HepG2 (cell line): ENCODE measurements around the gene IQCK. TPM values are rescaled to one million over a fixed set of nuclear protein-coding genes. Genes with fewer than 3 reads are reported as not detected.

Source experiments
- ATAC-seq: fragments of 200-7000 bp; cut with Tn5 transposase; 3 replicates; pipeline ENCODE4 v1.9.1; 2020; ENCODE audit warnings: mild to moderate bottlenecking, moderate library complexity
- BruUV-seq: library from RNA; stranded (reverse); fragments of 400-500 nt; replicated peaks from 2 replicates; lab custom pipeline; 2021; lab: Mats Ljungman, UMichigan
- CTCF ChIA-PET: fragments of 300-600 bp; formaldehyde crosslinking; extraction: SDS; loops from one replicate; lab custom pipeline; 2021; ENCODE audit warnings: low total read pairs, inconsistent platforms, low intra/inter-chr PET ratio; lab: Yijun Ruan, JAX
- POLR2A ChIA-PET: fragments of 350-600 bp; sonication (Branson Sonifier 250); formaldehyde crosslinking; loops from one replicate; lab custom pipeline; 2020; ENCODE audit warnings: antibody characterized with exemption, inconsistent platforms; lab: Yijun Ruan, JAX
- DNase-seq: peaks from one replicate; pipeline ENCODE4 v3.0.0-alpha.2; 2015; ENCODE audit warnings: low spot score
- FAIRE-seq: peaks from 3 replicates; lab custom pipeline; 2011; peaks lifted over from hg19 to GRCh38; lab: Jason Lieb, UNC
- H2AFZ ChIP-seq: one replicate; pipeline ENCODE4 v1.6.1; 2011; ENCODE audit warnings: low read length, inconsistent platforms
- H3K27ac ChIP-seq: fragments of 300-600 bp; 3 replicates; pipeline ENCODE4 v1.8.0; 2011; ENCODE audit warnings: mixed run types, mild to moderate bottlenecking, mixed read lengths, low read length, inconsistent platforms; ENCODE audit not compliant: insufficient read depth; ENCODE audit errors: extremely low read length
- H3K27me3 ChIP-seq, 2 experiments: fragments of 200-600 bp in 1 of 2; 2 replicates in 1 of 2; 3 replicates in 1 of 2; pipeline versions ENCODE4 v1.6.0 to v1.8.0; 2011; ENCODE audit warnings: low read length in 2 of 2, mild to moderate bottlenecking in 2 of 2, moderate library complexity in 2 of 2, inconsistent platforms in 1 of 2; ENCODE audit not compliant: insufficient read depth in 2 of 2, control insufficient read depth in 1 of 2
- H3K36me3 ChIP-seq, 2 experiments: fragments of 200-600 bp in 1 of 2; replicated peaks in 1 of 2; 2 replicates in 1 of 2; 3 replicates in 1 of 2; pipeline versions ENCODE4 v1.5.1 to v1.8.0; 2011; ENCODE audit warnings: low read length in 2 of 2, inconsistent platforms in 1 of 2; ENCODE audit not compliant: insufficient read depth in 2 of 2, control insufficient read depth in 1 of 2
- H3K4me1 ChIP-seq: 2 replicates; pipeline ENCODE4 v1.5.1; 2012; ENCODE audit warnings: low read length, inconsistent platforms; ENCODE audit not compliant: insufficient read depth
- H3K4me2 ChIP-seq: 2 replicates; pipeline ENCODE4 v1.6.0; 2011; ENCODE audit warnings: low read depth, low read length, inconsistent platforms
- H3K4me3 ChIP-seq, 3 experiments: fragments of 200-600 bp in 1 of 3; sonication (generic), shearing (Covaris generic) in 1 of 3; replicated peaks in 1 of 3; 2 replicates each; pipeline ENCODE4 v1.5.1; 2011 to 2016; ENCODE audit warnings: low read length in 3 of 3, inconsistent platforms in 2 of 3, low read depth in 2 of 3, mild to moderate bottlenecking in 2 of 3, control low read depth in 1 of 3, mixed read lengths in 1 of 3; ENCODE audit not compliant: insufficient read depth in 1 of 3
- H3K79me2 ChIP-seq: one replicate; pipeline ENCODE4 v1.6.1; 2011; ENCODE audit warnings: low read length, inconsistent platforms; ENCODE audit not compliant: insufficient read depth
- H3K9ac ChIP-seq: 2 replicates; pipeline ENCODE4 v1.6.0; 2011; ENCODE audit warnings: mild to moderate bottlenecking, low read depth, low read length, inconsistent platforms; ENCODE audit not compliant: insufficient read depth
- H3K9me3 ChIP-seq: 2 replicates; pipeline ENCODE4 v1.5.1; 2012; ENCODE audit warnings: mild to moderate bottlenecking, low read length
- H4K20me1 ChIP-seq: 2 replicates; pipeline ENCODE4 v1.6.0; 2011; ENCODE audit warnings: inconsistent platforms, mild to moderate bottlenecking, low read length, moderate library complexity; ENCODE audit not compliant: insufficient read depth
- ARID4A ChIP-seq: sonication (generic); formaldehyde crosslinking; IDR thresholded peaks from 2 replicates; pipeline ENCODE4 v1.5.0; 2020; ENCODE audit warnings: mild to moderate bottlenecking, missing genetic modification reagents, borderline replicate concordance
- CENPX ChIP-seq: sonication (generic); formaldehyde crosslinking; IDR thresholded peaks from 2 replicates; pipeline ENCODE4 v1.9.0; 2021; ENCODE audit warnings: mild to moderate bottlenecking, missing genetic modification reagents, moderate library complexity
- CSRNP1 ChIP-seq: sonication (generic); formaldehyde crosslinking; IDR thresholded peaks from 2 replicates; pipeline ENCODE4 v1.8.1; 2023; ENCODE audit warnings: mild to moderate bottlenecking, missing genetic modification reagents
- DBP ChIP-seq: sonication (generic); formaldehyde crosslinking; IDR thresholded peaks from 2 replicates; pipeline ENCODE4 v1.4.0; 2020; ENCODE audit warnings: missing genetic modification reagents; ENCODE audit errors: not compliant biosample characterization
- MAFG ChIP-seq: sonication (generic); formaldehyde crosslinking; IDR thresholded peaks from 2 replicates; pipeline ENCODE4 v1.5.1; 2020; ENCODE audit warnings: mild to moderate bottlenecking, missing genetic modification reagents
- SP140L ChIP-seq: sonication (generic); formaldehyde crosslinking; IDR thresholded peaks from 2 replicates; pipeline ENCODE4 v1.4.0; 2020; ENCODE audit warnings: missing genetic modification reagents, borderline replicate concordance
- STAT6 ChIP-seq: sonication (generic); formaldehyde crosslinking; IDR thresholded peaks from 2 replicates; pipeline ENCODE4 v1.4.0; 2020; ENCODE audit warnings: missing genetic modification reagents, mild to moderate bottlenecking, borderline replicate concordance
- ZNF30 ChIP-seq: sonication (generic); formaldehyde crosslinking; IDR thresholded peaks from 2 replicates; pipeline ENCODE4 v1.5.0; 2020; ENCODE audit warnings: mild to moderate bottlenecking, missing genetic modification reagents
- ZNF572 ChIP-seq: sonication (generic); formaldehyde crosslinking; IDR thresholded peaks from 2 replicates; pipeline ENCODE4 v1.5.1; 2020; ENCODE audit warnings: mild to moderate bottlenecking, missing genetic modification reagents
- ZNF616 ChIP-seq: sonication (generic); formaldehyde crosslinking; IDR thresholded peaks from 2 replicates; pipeline ENCODE4 v1.5.0; 2020; ENCODE audit warnings: low read depth, mild to moderate bottlenecking, missing genetic modification reagents
- ZNF737 ChIP-seq: sonication (generic); formaldehyde crosslinking; IDR thresholded peaks from 2 replicates; pipeline ENCODE4 v1.5.0; 2020; ENCODE audit warnings: missing genetic modification reagents, mild to moderate bottlenecking, borderline replicate concordance
- WGBS: methylation state at CpG from one replicate; pipeline ENCODE4 v1.1.6; 2017; ENCODE audit warnings: low lambda C conversion rate; 5-methylcytosine and 5-hydroxymethylcytosine counted together
- in situ Hi-C: cut with HindIII; loops from 2 replicates; pipeline ENCODE4 v1.10.0; 2017; ENCODE audit warnings: low pct_unique_long_range_greater_than_20kb; ENCODE audit not compliant: extremely low pct_ligation_motif_present
- intact Hi-C: fragments of 100-400 bp; cut with micrococcal nuclease; formaldehyde crosslinking; loops from one replicate; pipeline ENCODE4 v1.10.0; 2022; ENCODE audit not compliant: unreplicated experiment
- polyA plus RNA-seq, 8 experiments: library from polyadenylated mRNA; depleted of rRNA in 3 of 8; stranded (reverse) in 7 of 8; unstranded in 1 of 8; fragments of >200 nt; fragmentation: Illumina TruSeq in 4 of 8; extraction: Trizol in 4 of 8; gene quantifications; 2 replicates each; pipeline versions ENCODE4 v1.2.1 to v1.2.3, GENCODE V29; 2011 to 2016; ENCODE audit warnings: low read depth in 4 of 8, missing spikeins in 1 of 8, mixed read lengths in 1 of 8; ENCODE audit not compliant: insufficient read depth in 1 of 8
- total RNA-seq, 5 experiments: library from RNA; depleted of rRNA; stranded (reverse); fragments of >200 nt; fragmentation: Illumina TruSeq; extraction: Trizol; gene quantifications; 2 replicates each; pipeline ENCODE4 v1.2.3, GENCODE V29; 2016; ENCODE audit warnings: low read depth in 1 of 5

IQCK gene
- total and polyA plus RNA-seq, 2 of the 13 experiments (the other 11 are each of a cell fraction or from before 2014, with no cell fraction given): 5.1 to 7.3 TPM

- TF ChIP-seq ZNF737 (CRISPR knock-in tag) (no peak), DBP (CRISPR knock-in tag) (no peak)
These were observed 27.4 kb downstream of the IQCK start (continued) for GRCh38 chr16:19745286-19746010.

- no peak overlapping the region for H3K4me2 ChIP-seq
- FAIRE-seq (no peak), DNase-seq (no peak), ATAC-seq (no peak)
- no peaks in the 10 kb centered on the region for H3K9me3 ChIP-seq
- no peaks in the 10 kb centered on the region for H3K36me3 ChIP-seq
- no peaks in the 10 kb centered on the region for H3K79me2 ChIP-seq
- TF ChIP-seq STAT6 (CRISPR knock-in tag) (no peak), ZNF572 (CRISPR knock-in tag) (no peak), SP140L (no peak), ARID4A (CRISPR knock-in tag) (no peak), MAFG (CRISPR knock-in tag) (no peak), CENPX (CRISPR knock-in tag) (no peak), ZNF30 (CRISPR knock-in tag) (no peak), CSRNP1 (no peak), ZNF616 (no peak)
- BruUV-seq: no TSS peak
- 73% methylated on average over 4 of the region's 4 CpGs for WGBS
- intact Hi-C loops (no loop called here), in situ Hi-C loops (no loop called here)
- no peak overlapping the region for H2AFZ ChIP-seq
- no peak overlapping the region for H3K9ac ChIP-seq
- no peak overlapping the region for H3K27ac ChIP-seq
- H3K27me3 ChIP-seq: no peaks in the 10 kb centered on the region
- H3K4me1 ChIP-seq: peaks cover 54% of the 10 kb centered on the region
- ChIA-PET CTCF (no interaction called here), POLR2A (no interaction called here)
- H3K4me3 ChIP-seq: no peak overlapping the region
- no peaks in the 10 kb centered on the region for H4K20me1 ChIP-seq
These were observed 28.5 kb downstream of the IQCK start for GRCh38 chr16:19746561-19746960.
